Esophagus muscularis mucosa (tissue), 4 donors: ENCODE data around the gene DIAPH1. TPM values are rescaled to one million over a fixed set of nuclear protein-coding genes. Genes with fewer than 3 reads are reported as not detected.

Experiments used
- DNase-seq: peaks from one replicate; pipeline ENCODE4 v3.0.0-alpha.2; 2017; ENCODE audit errors: extremely low spot score
- H3K27ac ChIP-seq, 4 donors: fragments of 200-600 bp; sonication (generic); replicated peaks in 1 of 4; 1 replicate in 3 of 4; 2 replicates in 1 of 4; pipeline ENCODE4 v1.5.1; 2016 to 2019; ENCODE audit warnings: mild to moderate bottlenecking in 1 of 4
- H3K27me3 ChIP-seq, 4 donors: fragments of 200-600 bp; sonication (generic); one replicate each; pipeline versions ENCODE4 v1.5.1 to v1.6.0; 2016 to 2019
- H3K36me3 ChIP-seq, 4 donors: fragments of 200-600 bp; sonication (generic); one replicate each; pipeline ENCODE4 v1.5.1; 2016 to 2019
- H3K4me1 ChIP-seq, 4 donors: fragments of 200-600 bp; sonication (generic); one replicate each; pipeline ENCODE4 v1.5.1; 2016 to 2019
- H3K4me3 ChIP-seq, 4 donors: fragments of 200-600 bp; sonication (generic); 1 replicate in 2 of 4; 2 replicates in 2 of 4; pipeline ENCODE4 v1.5.1; 2016 to 2019; ENCODE audit warnings: mild to moderate bottlenecking in 4 of 4, moderate library complexity in 1 of 4
- H3K9me3 ChIP-seq, 4 donors: fragments of 200-600 bp; sonication (generic); 1 replicate in 3 of 4; 2 replicates in 1 of 4; pipeline ENCODE4 v1.5.1; 2016 to 2019
- CTCF ChIP-seq, 3 experiments: fragments of 200-600 bp in 2 of 3; fragments of 450-650 bp in 1 of 3; sonication (generic) in 2 of 3; IDR thresholded peaks; one replicate each; pipeline ENCODE4 v1.5.1; 2017 to 2019; ENCODE audit warnings: antibody characterized with exemption in 3 of 3, mild to moderate bottlenecking in 2 of 3, moderate library complexity in 1 of 3
- EP300 ChIP-seq: sonication (generic); formaldehyde crosslinking; IDR thresholded peaks from one replicate; pipeline ENCODE4 v1.6.1; 2017; ENCODE audit warnings: antibody characterized with exemption
- POLR2A ChIP-seq: fragments of 450-650 bp; IDR thresholded peaks from one replicate; pipeline ENCODE4 v1.6.1; 2017; ENCODE audit warnings: antibody characterized with exemption, moderate library complexity, mild to moderate bottlenecking, low read depth
- POLR2AphosphoS5 ChIP-seq, 2 donors: sonication (generic); formaldehyde crosslinking; IDR thresholded peaks; one replicate each; pipeline ENCODE4 v1.6.1; 2017; ENCODE audit warnings: antibody characterized with exemption in 2 of 2
- WGBS: methylation state at CpG from one replicate; pipeline ENCODE4 v1.1.5; 2018; 5-methylcytosine and 5-hydroxymethylcytosine counted together
- intact Hi-C: fragments of 100-400 bp; cut with DNase I; formaldehyde crosslinking; loops from one replicate; pipeline ENCODE4 v1.15.1; 2023
- total RNA-seq, 4 donors: library from RNA; depleted of rRNA; stranded (reverse); fragments of >200 nt; gene quantifications; one replicate each; pipeline versions ENCODE4 v1.1.0 to v1.2.1, GENCODE V29; 2016

Gene DIAPH1
- total RNA-seq, 4 donors from 2014 or later, result 34.1 to 53.0 (median 45.9) TPM

- peaks cover 28 to 57% (median 39%) of the 10 kb centered on the region in 4 donors for H3K4me1 ChIP-seq
- peak overlapping the region; percentile 74 to 99 (median 76) for H3K4me3 ChIP-seq
- no peak for TF ChIP-seq POLR2A
- TF ChIP-seq POLR2AphosphoS5 (IDR thresholded peaks at IDR 0.05), result no peak
- TF ChIP-seq CTCF (IDR thresholded peaks at IDR 0.05), result no peak
- no peak for TF ChIP-seq EP300
- peak overlapping the region; percentile 78 to 81 (median 78) for H3K27ac ChIP-seq
- intact Hi-C loops, result no loop called here
- peaks cover 0 to 3% (median 0%) of the 10 kb centered on the region in 4 donors for H3K9me3 ChIP-seq
- H3K27me3 ChIP-seq, result peaks cover 0 to 9% (median 0%) of the 10 kb centered on the region in 4 donors
- peaks cover 0 to 19% (median 4%) of the 10 kb centered on the region in 4 donors for H3K36me3 ChIP-seq
- 8% methylated on average over 4 of the region's 4 CpGs for WGBS
- DNase-seq, result no peak
Observed at GRCh38 chr5:141636106-141636412, 17.3 kb upstream of the DIAPH1 start.

GRCh38 chr5:141635646-141636045 lies 16.8 kb upstream of the DIAPH1 start:
- TF ChIP-seq POLR2A, result no peak
- no peak for TF ChIP-seq CTCF (IDR thresholded peaks at IDR 0.05)
- no peak for TF ChIP-seq POLR2AphosphoS5 (IDR thresholded peaks at IDR 0.05)
- Histone ChIP-seq H3K36me3 (peaks cover 0 to 15% (median 4%) of the 10 kb centered on the region in 4 donors), H3K4me1 (peaks cover 28 to 57% (median 39%) of the 10 kb centered on the region in 4 donors), H3K9me3 (peaks cover 0 to 3% (median 0%) of the 10 kb centered on the region in 4 donors), H3K4me3 (peak overlapping the region; percentile 74 to 99 (median 76)), H3K27me3 (peaks cover 0 to 9% (median 0%) of the 10 kb centered on the region in 4 donors), H3K27ac (peak overlapping the region in 1 of 4 donors; percentile 79)
- 65% methylated on average over 7 of the region's 7 CpGs for WGBS
- intact Hi-C loops, result no loop called here
- no peak for DNase-seq

- intact Hi-C loops, result no loop called here
- Histone ChIP-seq H3K9me3 (peaks cover 0 to 3% (median 0%) of the 10 kb centered on the region in 4 donors), H3K27ac (no peak overlapping the region), H3K4me3 (no peak overlapping the region), H3K4me1 (peaks cover 28 to 57% (median 39%) of the 10 kb centered on the region in 4 donors), H3K36me3 (peaks cover 0 to 18% (median 9%) of the 10 kb centered on the region in 4 donors), H3K27me3 (peaks cover 0 to 9% (median 0%) of the 10 kb centered on the region in 4 donors)
- peak; percentile 57 for DNase-seq
- 95% methylated on average over 3 of the region's 6 CpGs for WGBS
- TF ChIP-seq EP300, result no peak
- TF ChIP-seq POLR2A, result no peak
- TF ChIP-seq POLR2AphosphoS5 (IDR thresholded peaks at IDR 0.05), result no peak
- no peak for TF ChIP-seq CTCF (IDR thresholded peaks at IDR 0.05)
Observed at GRCh38 chr5:141634720-141635119, 15.9 kb upstream of the DIAPH1 start.

GRCh38 chr5:141633871-141634561 lies 15.2 kb upstream of the DIAPH1 start:
- 77% methylated on average over 5 of the region's 5 CpGs for WGBS
- intact Hi-C loops, result no loop called here

More at GRCh38 chr5:141633871-141634561, 15.2 kb upstream of the DIAPH1 start:
- Histone ChIP-seq H3K36me3 (peaks cover 4 to 26% (median 16%) of the 10 kb centered on the region in 4 donors), H3K27me3 (peaks cover 0 to 9% (median 0%) of the 10 kb centered on the region in 4 donors), H3K27ac (no peak overlapping the region), H3K4me3 (no peak overlapping the region), H3K4me1 (peaks cover 28 to 57% (median 39%) of the 10 kb centered on the region in 4 donors), H3K9me3 (peaks cover 0 to 3% (median 0%) of the 10 kb centered on the region in 4 donors)
- no peak for TF ChIP-seq POLR2A
- TF ChIP-seq CTCF (IDR thresholded peaks at IDR 0.05), result no peak
- TF ChIP-seq POLR2AphosphoS5 (IDR thresholded peaks at IDR 0.05), result no peak
- TF ChIP-seq EP300, result no peak
- peak; percentile 21 for DNase-seq
